NCI-H526 treated with DMSO at 0.1 percent for 48 hours (cell line): ENCODE results near the gene TRIM2.
"Not testable (repeated sequence)": the region's sequence is repeated elsewhere in the genome, so short reads cannot be mapped to it uniquely, and the experiment has no call there.

Experiments
- DNase-seq: peaks from one replicate; lab custom pipeline; 2025; lab: John Stamatoyannopoulos, UW

TRIM2 gene

DNA sequence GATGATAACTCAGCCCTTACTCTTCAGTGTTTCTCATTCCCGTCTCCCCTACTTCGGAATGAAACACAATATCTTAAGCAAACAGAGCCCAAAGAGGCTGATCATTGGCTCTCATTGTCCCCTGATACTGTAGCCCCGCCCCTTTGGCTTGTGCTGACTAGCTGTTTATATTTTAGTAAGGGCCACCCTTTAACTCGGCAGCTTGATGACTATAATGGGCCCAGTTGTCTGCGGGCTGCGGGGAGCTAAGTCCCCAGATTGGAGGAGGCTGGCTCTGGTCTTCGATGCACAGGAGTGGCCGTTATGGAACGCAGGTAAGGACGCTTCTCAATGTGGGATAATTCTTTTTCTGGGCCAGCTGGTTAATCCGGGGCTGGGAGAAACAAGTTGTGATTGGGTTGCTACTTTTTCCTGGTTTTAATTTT is at the start of gene TRIM2:
TRIM2 (plus strand) TSS at position 197 of the 425 bp plus-strand sequence; CDS start at position 285, 88 bp downstream.
- DNase-seq: peak; percentile 94

DNA sequence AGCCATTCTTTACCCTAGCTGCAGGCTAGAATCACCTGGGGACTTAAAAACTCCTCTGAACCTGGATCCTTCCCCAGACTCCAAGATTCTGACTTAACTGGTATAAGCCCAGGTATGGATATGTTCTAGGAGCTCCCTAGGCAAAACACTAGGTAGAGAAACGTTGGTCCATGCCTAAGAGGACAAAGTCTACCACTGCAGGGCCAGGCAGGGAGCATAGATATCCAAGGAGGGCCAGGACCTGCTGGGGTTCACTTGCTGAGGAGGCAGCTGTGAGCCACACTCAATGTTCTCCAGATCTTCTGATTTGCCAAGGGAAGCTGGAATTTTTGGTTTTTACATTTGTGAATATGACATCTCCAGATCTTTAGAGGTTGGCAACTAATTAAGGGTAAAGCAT is 48.6 kb upstream of the TRIM2 start:
- DNase-seq: no peak

DNA sequence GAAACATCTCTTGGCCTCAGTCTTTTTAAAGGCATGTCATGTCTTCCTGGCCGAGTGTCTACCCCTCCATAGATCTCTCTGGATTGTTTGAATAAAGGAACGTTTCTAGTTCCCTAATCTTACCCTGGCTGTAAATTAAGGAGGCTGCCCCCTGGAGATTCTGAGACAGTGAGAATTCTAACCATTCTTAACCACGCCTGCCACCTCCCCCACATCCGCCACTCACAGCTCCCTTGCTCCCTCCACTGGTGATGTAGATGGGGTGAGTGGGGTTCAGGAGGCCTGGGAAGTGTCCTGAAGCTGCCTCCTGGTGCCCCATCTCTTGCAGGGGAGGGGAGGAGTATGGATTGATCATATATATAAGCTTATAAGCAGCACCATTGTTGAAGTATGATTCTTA is 48.0 kb upstream of the TRIM2 start:
- DNase-seq: no peak

DNA sequence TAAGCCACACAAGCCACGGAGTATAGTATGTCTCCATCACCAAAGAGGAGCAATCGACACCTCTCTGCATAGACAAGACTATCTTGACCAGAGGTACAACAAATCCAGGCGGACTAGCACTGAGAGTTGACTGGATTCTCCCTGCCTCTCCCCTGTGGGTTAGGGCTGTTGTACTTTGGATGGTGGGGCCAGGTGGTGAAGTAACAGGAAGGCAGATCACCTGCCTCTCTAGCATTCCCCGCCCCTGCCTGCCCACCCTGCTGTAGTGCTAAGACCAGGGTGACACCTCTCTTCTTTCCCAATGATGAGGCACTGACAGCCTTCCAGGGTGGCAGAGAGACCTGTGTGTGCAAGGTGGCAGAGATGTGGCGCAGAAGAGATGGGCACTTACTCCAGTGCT is 47.5 kb upstream of the TRIM2 start:
- no peak for DNase-seq

DNA sequence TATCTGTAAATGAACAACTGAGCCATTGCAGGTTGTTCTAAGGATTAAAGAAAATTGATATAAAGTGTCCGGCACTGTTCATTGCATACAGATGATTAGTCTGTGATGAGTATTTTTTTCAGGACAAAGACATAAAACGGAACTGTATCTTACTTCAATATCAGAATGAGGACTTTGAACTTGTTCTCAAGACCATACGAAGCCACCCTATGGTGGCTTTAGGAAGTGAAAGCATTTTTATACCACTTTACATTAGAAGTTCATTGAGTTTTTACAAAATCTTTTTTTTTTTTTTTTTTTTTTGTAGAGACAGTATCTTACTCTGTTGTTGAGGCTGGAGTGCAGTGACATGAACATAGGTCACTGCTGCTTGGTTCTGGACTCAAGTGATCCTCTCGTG is 45.2 kb upstream of the TRIM2 start:
- no peak for DNase-seq

DNA sequence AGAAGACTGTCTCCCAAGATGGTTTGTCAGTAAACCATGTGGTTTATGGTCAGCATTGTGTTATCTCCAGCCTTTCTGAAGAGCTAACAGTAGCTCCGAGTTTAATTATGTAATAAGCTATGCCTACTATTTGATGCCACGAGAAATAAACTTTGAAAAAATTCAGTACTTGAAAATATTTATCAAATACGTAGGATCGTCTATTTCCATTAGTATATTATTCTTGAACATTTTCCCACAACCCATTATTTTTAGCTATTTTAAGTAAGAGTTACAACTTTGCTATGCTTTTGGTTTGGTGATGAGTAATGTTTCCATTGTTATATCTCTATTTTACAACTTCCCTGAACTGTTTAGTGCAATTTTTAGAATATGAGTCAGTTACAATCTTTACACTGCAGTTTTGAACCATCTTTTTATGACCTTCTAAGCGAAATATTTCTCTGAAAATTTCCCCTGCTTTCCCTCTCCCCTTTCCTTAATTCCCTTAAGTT is 44.5 kb upstream of the TRIM2 start:
- no peak for DNase-seq

DNA sequence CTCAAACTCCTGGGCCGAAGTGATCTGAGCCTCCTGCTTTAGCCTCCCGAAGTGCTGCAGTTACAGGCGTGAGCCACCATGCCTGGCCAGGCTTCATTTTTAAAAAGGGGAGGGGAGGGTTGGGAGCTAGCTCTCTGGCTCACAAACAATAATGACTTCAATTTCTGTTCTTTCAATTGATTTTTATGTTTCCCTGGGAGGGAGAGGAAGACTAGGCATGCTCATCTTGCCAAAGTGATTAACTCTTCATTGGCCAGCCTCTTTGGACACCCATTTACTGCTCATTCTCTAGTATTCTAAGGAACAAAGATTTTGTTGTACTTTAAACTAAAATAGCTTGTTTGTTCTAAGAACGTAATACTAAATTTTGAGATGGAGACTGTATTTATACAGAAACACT is 43.4 kb upstream of the TRIM2 start:
- DNase-seq: no peak

DNA sequence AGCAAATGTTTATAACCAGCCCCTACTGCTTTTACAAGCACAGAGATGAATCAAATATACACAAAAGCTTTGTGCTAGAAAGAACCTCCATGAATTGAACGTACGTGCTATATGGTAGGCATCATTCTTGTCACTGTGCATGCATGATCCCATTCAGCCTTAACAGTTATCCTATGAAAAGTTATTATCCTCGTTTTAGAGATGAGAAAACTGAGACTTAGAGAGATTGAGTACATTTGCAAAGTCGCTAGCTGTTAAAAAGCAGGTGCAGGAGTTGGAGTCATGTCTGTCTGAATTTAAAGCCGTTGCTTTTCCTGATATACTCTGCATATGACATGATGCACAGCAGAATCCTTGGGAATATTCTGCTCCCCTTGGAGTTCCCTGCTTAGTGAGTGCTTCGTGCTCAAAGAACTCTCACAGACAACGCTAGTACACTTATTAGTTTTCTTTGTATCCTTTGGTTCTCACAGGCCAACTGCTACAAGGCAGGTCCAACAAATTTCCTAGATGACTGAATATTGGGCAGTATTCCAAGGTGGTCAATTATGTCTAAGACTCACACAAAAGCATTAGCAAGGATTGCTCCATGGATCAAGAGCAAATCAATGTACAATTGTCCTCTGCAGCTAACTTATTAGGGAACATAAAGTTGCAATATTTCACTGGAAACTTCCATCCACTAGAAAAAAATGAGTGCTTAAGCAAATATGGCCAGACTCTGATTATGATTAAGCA is 42.8 kb upstream of the TRIM2 start:
- DNase-seq: no peak

DNA sequence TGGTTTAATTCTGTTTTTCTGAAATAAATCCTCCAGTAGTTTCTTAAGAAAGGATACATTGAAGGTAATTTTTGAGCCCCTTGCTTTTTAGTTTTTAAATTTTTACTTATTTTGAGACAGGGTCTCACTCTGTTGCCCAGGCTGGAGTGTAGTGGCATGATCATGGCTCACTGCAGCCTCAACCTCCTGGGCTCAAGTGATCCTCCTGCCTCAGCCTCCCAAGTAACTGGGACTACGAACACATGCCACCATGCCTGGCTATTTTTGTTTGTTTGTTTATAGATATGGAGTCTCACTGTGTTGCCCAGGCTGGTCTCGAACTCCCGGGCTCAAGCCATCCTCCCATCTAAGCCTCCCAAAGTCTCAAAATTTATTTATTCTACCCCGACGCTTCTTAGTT is 39.0 kb upstream of the TRIM2 start:
- DNase-seq: not testable (repeated sequence)

DNA sequence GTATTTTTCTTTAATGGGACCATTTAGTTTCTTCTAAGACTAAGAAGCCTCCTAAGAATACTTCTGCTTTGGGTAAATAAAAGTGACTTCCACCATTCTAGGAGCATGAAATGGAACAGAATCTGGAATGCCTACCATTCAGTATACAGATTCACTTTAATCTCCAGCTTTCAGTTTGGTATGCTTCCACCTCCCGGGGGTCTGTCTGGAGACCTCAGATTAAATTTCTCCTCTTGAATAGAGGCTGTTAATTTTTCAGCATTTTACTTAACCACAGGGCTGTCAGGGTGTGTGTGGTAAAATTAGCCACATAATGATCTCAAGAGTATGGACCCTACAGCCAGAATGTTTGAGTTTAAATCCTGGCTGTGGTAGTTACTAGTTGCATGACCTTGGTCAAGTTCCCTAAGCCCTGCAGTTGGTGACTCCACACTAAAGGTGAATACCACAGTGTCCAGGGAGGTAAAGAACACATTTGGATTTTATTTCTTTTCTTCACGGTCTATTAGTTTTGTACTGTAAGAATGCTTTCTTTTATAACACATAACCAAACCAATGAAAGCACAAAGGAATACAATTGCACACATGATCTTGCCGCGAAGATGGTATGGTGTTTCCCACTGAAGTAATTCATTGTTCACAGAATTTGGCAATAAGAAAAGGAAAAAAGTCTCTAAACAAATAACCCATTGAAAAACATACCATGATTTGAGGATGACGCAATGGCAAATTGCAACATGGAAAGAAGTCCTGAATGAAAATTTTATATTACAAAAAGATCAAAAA is 37.3 kb upstream of the TRIM2 start:
- no peak for DNase-seq

DNA sequence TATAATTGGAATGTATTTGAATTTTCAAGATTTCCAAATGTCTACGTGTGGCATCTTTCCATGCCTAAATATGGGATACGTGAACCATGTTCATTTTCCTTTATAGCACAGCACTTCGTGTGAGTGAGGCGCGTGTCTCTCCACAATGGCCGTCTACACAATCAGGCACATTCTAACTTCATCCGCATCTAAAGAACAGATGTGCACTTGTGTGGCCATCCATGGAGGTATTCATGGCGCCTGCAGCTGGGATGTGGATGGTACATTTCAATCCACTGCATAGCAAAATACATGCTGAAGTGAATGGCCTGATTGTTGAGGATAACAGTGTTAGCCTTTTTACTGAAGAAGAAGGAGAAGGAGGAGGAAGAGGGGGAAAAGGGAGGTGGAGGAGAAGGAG is 34.5 kb upstream of the TRIM2 start:
- DNase-seq: no peak

DNA sequence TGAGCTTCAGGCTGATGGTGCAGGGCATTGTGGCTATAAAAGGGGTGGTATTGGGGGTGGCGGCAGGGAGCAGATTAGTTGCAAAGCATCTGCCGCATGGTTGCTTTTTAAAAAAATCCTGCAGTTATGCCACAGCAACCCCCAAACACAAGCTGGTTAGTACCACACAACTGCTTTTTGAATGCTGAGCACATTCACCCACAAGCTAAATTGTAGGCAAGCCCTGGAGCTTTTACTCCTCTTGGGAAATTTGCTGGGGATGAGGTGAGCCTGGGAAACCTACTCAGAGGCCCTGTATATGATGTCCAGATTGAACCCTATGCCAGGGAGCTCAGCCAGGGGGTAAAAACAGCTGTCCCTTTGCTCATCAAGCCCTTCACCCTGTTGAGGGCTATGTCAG is 33.8 kb upstream of the TRIM2 start:
- DNase-seq: no peak

DNA sequence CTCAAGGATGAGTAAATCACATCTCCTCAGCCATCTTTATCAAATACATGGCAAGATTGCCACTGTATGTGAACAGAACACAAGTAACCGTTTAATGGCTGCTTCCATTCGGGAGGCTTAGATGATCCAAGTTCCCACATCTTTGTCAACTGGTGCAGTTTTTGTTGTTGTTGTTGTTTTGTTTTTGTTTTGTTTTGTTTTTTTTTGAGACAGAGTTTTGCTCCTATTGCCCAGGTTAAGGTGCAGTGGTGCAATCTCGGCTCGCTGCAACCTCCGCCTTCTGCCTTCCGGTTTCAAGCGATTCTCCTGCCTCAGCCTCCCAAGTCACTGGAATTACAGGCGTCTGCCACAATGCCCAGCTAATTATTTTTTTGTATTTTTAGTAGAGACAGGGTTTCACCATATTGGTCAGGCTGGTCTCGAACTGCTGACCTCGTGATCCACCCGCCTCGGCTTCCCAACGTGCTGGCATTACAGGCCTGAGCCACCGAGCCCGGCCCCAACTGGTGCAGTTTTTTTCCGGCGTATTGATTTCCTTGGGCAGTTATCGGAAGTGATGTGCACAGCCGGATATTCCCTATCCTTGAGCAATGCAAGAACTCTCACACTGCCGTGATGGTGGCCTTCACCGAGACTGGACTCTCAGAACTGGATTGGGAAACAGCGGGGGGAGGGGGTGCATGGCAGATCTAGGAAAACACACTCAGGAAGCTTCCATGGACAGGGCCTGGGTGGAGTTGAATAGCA is 29.2 kb upstream of the TRIM2 start:
- DNase-seq: no peak

DNA sequence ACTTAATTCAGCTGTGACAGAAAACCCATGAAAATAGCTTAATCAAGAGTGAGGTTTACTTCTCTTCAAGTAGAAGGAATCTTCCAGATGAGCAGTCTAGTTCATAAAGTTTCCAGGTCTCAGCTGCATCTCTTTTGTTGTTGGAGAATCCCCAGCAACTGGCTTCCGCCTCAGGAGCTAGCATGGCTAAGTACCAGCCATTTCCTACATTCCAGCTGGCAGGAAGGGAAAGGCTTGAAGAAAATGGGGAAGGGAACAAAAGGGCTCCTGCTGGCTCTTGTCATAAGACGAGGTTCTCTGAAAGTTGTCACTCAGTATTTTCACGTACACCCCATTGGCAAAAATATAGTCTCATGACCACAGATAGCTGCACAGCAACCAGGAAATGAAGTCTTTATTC is 27.3 kb upstream of the TRIM2 start:
- no peak for DNase-seq

DNA sequence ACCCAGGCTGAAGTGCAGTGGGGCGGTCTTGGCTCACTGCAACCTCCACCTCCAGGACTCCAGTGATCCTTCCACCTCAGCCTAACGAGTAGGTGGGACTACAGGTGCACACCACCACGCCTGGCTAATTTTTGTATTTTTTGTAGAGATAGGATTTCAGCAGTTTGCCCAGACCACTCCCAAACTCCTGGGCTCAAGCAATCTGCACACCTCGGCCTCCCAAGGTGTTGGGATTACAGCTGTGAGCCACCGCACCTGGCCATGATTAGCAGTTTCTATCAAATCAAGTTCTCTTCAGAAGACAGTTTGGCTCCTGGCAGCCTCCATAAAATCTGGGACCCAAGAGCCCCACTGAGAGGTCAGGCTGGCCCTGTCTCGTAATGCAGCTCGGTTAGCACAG is 26.4 kb upstream of the TRIM2 start:
- DNase-seq: no peak

DNA sequence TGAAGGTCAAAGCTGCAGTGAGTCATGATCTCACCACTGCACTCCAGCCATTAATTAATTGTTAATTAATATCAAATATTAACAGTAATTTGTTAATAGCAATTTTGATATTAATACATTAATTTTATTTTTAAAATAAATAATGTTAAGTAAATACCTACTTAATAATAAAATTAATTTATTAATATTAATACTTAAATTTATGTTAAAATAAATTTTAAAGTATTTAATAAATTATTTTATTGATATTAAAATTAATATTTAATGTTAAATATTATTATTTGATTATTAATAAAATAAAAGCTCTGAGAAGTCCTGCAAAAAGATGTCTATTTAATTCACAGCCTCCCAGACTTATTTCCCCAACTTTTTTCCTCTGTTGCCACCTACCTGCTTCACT is 25.1 kb upstream of the TRIM2 start:
- no peak for DNase-seq

DNA sequence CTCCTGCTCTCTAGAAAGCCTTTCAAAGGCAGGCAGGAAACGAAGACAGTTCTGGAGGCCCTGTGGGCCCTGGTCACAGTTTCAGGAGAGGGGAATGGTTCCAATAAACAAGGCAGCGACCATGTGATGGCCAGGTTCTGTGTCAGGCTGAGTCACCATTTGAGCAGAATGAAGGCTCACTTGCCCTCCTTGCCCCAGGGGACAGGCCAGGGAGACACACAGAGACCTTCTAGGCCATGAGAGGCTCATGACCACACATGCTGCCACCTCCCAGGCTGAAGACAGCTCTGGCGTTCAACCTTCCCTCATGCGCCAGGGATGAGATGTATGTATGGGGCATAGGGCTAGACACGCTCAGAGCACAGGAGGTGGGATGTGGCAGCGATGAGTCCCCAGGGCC is 22.9 kb upstream of the TRIM2 start:
- DNase-seq: no peak

DNA sequence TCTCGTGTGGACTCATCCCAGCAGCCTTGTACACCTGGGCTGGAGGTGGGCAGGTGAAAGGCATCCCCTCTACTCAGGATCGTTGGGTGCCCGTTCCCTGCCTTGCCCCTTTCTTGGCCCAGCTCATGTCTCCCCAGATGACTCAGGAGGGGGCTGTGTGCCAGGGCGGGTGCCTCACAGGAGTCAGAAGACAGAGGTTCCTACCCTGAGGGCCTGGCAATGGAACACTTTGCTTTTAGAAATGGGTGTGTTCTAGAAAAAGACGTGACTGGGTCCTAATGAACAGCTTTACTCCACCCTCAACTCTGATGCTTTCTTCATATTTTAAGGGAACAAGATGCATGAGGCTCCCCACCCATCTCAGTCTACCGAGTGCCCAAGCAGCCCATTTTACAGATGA is 22.5 kb upstream of the TRIM2 start:
- no peak for DNase-seq

DNA sequence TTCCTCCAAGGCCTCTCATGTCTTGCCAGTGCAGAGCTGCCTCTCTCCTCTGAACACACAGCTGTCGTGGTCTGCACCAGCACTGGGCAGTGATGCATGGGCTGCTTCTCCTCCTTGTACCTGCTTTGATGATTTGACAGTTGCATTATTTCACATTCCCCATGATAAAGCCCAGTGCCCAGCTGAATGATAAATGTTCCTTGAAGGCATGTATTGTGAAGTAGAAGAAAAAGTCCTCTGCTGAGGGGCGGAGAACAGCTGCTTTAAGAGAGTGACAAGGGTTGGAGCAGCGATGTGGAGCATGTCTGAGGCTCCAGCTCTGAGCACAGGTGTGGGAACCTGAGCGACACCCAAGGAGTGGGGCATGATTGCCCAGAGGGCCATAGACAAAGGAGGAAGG is 21.1 kb upstream of the TRIM2 start:
- DNase-seq: no peak

DNA sequence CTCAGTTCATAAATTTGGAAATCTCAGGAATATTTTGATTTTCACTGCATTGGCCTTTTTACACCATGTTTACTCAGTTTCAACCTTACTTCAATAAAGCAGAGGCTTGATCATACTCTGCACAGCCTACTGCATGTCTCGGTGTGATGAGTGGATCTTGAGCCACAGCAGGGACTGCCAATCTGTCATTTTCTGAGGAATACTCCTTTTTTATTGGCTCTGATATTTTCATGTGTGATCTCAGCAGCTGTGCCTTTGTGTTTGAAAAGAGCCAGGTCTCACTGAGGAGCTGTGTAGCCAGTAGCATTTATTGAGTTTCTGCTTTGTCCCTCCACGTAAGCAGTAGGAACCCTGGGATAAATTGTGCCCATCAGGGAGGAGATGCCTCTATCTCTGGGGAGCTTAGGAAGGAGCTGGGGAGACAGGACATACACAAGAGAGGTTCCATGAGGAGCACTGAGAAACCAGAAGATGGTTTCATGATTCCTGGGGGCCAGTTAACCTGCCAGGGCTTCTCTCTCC is 18.9 kb upstream of the TRIM2 start:
- no peak for DNase-seq

DNA sequence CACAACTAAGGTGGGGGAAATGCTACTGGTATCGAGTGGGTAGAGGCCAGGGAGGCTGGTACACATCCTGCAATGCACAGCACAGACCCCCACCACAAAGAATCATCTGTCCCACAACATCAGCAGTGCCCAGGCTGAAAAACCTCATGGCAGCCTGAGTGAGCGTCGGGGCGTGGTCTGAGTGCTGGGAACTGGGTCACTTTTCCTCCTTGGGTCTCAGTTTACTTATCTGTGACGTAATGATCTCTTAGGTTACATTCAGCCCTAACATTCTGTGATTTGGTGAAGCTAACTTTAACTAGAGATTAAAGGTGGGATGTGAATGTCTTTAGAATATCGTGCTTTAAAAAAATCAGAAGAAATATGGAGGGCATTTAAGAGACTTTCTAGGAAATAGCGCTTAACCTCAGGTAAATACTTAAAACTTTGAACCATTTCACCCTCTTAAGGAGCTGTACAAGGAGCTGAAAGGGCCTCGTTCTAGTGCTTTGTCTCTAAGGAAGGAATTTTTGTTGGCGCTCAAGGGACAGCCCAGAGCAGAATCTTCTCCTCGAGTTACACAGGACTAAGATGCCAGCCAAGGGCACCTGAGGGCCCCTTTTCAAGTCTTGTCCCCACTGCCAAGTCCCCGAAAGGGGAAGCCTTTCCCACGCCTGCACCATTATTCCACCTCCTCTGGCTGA is 18.1 kb upstream of the TRIM2 start:
- no peak for DNase-seq
